OCI-M1 (cell line): Measurements from ENCODE around the gene TCP11L1.
"Not testable (repeated sequence)": the region's sequence is repeated elsewhere in the genome, so short reads cannot be mapped to it uniquely, and the experiment has no call there.

Source experiments
- DNase-seq: peaks from one replicate; lab custom pipeline; 2025; lab: John Stamatoyannopoulos, UW

The TCP11L1 gene

GRCh38 chr11:33029218-33029617, 10.2 kb upstream of the TCP11L1 start:
- DNase-seq, result not testable (repeated sequence)

GRCh38 chr11:33033493-33033892, 5.9 kb upstream of the TCP11L1 start:
- no peak for DNase-seq

GRCh38 chr11:33035011-33035410, 4.4 kb upstream of the TCP11L1 start:
- no peak for DNase-seq

- no peak for DNase-seq
Measured at GRCh38 chr11:33040033-33040861, 875 bp downstream of the TCP11L1 start.

- DNase-seq, result no peak
Measured at GRCh38 chr11:33040862-33041453, 1.6 kb downstream of the TCP11L1 start.

GRCh38 chr11:33043221-33043830, 4.0 kb downstream of the TCP11L1 start:
- DNase-seq, result no peak

- no peak for DNase-seq
Measured at GRCh38 chr11:33044285-33044756, 4.9 kb downstream of the TCP11L1 start.

GRCh38 chr11:33045551-33046255, 6.3 kb downstream of the TCP11L1 start:
- no peak for DNase-seq

- not testable (repeated sequence) for DNase-seq
Measured at GRCh38 chr11:33048701-33049100, 9.3 kb downstream of the TCP11L1 start.

GRCh38 chr11:33049565-33050408, 10.4 kb downstream of the TCP11L1 start:
- DNase-seq, result not testable (repeated sequence)

- DNase-seq, result peak; percentile 70
Measured at GRCh38 chr11:33052231-33052630, 12.9 kb downstream of the TCP11L1 start.

- no peak for DNase-seq
Measured at GRCh38 chr11:33055375-33055774, 16.0 kb downstream of the TCP11L1 start.

- DNase-seq, result no peak
Measured at GRCh38 chr11:33057284-33057683, 17.9 kb downstream of the TCP11L1 start.

GRCh38 chr11:33059331-33060007, 20.1 kb downstream of the TCP11L1 start:
- DNase-seq, result no peak

- DNase-seq, result no peak
Measured at GRCh38 chr11:33060271-33060670, 20.9 kb downstream of the TCP11L1 start.

- no peak for DNase-seq
Measured at GRCh38 chr11:33062137-33062536, 22.8 kb downstream of the TCP11L1 start.

GRCh38 chr11:33063326-33063881, 24.0 kb downstream of the TCP11L1 start:
- DNase-seq, result peak; percentile 72

- peak; percentile 36 for DNase-seq
Measured at GRCh38 chr11:33064033-33064825, 24.9 kb downstream of the TCP11L1 start.

- no peak for DNase-seq
Measured at GRCh38 chr11:33064866-33065265, 25.5 kb downstream of the TCP11L1 start.
